ENCODE data around the gene CNTN4.

DNA sequence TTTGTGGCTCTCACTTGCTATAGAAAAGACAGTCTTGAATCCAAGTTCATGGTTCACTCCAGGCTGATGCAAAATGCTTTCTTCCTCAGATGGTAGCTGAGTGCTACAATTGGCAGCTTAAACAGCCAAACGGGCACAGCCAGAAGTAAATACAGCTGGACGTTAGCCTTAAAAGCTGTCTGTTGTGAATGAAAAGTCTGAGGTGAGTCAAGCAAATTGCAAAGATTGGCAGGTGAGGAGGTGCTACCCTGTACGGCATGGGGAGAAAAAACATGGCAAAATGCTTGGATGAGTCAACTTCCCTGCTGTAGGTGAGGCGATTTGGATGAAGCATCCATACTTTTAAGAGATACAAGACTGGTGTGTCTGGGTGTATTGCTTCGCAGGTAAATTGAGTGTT lies 971.1 kb downstream of the CNTN4 start:
- TF ChIP-seq, protein P1, sequence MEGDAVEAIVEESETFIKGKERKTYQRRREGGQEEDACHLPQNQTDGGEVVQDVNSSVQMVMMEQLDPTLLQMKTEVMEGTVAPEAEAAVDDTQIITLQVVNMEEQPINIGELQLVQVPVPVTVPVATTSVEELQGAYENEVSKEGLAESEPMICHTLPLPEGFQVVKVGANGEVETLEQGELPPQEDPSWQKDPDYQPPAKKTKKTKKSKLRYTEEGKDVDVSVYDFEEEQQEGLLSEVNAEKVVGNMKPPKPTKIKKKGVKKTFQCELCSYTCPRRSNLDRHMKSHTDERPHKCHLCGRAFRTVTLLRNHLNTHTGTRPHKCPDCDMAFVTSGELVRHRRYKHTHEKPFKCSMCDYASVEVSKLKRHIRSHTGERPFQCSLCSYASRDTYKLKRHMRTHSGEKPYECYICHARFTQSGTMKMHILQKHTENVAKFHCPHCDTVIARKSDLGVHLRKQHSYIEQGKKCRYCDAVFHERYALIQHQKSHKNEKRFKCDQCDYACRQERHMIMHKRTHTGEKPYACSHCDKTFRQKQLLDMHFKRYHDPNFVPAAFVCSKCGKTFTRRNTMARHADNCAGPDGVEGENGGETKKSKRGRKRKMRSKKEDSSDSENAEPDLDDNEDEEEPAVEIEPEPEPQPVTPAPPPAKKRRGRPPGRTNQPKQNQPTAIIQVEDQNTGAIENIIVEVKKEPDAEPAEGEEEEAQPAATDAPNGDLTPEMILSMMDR (conservative IDR thresholded peaks at IDR 0.05; ENCODE audit: low read depth, low read length) = no peak
- TF ChIP-seq EZH2 (IDR thresholded peaks at IDR 0.05; ENCODE audit: borderline replicate concordance, low read depth, low read length, poor library complexity, severe bottlenecking) = no peak

Data from A673 (cell line).